ENCODE data around the gene RSRP1. TPM values are rescaled to one million over a fixed set of nuclear protein-coding genes. Genes with fewer than 3 reads are reported as not detected.

The RSRP1 gene
- total RNA-seq, 4 donors from 2014 or later = 31.4 to 99.8 (median 51.0) TPM

DNA sequence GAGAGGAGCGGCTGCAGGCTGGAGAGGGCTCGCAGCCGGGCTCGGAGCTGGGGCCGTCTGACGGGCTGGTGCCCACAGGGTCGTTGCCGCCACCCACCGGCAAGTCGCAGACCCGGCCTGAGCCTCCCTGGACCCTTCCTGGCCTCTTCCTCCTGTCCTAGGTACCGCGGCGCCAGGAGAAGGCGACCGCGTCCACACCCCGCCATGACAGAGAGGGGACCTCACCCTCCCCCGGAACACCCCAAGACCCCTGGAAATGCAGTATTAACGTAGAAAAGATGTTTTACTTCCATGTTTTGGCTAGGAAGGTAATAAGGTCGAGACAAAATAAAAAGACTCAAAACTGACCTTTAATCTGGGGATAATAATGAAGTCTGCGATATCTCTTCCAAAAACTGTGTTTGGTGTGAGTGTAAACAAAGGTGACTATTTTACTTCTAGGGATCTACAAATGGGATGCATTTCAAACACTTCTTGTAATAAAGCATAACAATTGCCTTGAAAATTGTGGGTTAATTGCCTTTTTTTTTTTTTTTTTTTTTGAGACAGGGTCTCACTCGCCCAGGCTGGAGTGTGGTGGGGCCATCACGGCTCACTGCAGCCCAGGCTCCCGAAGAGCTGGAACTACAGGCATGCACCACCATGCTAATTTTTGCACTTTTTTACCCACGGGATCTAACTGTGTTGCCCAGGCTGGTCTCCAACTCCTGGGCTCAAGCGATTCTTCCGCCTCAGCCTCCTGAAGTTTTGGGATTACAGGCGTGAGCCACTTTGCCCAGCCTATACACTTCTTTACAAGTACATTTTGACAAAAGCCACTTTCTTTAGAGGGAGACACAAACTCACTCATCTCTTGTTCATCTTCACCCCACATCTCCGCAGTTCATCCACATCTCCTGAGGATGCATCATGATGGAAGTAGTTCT is 838 bp upstream of the RSRP1 start:
- intact Hi-C loops (cut with DNase I) = no loop called here
- Histone ChIP-seq H3K36me3 (peaks cover 7 to 25% (median 11%) of the 10 kb centered on the region in 3 donors), H3K27ac (peak overlapping the region; percentile 98 to 100 (median 99)), H3K4me1 (peaks cover 13 to 40% (median 20%) of the 10 kb centered on the region in 3 donors), H3K4me3 (peak overlapping the region; percentile 77 to 91 (median 87)), H3K27me3 (no peaks in the 10 kb centered on the region), H3K9me3 (no peaks in the 10 kb centered on the region)
- 32 to 54% methylated on average over 11 to 22 of the region's 30 CpGs for WGBS, 2 donors
- DNase-seq = no peak
- TF ChIP-seq POLR2A (IDR thresholded peaks at IDR 0.05) = no peak
- TF ChIP-seq, protein P1, sequence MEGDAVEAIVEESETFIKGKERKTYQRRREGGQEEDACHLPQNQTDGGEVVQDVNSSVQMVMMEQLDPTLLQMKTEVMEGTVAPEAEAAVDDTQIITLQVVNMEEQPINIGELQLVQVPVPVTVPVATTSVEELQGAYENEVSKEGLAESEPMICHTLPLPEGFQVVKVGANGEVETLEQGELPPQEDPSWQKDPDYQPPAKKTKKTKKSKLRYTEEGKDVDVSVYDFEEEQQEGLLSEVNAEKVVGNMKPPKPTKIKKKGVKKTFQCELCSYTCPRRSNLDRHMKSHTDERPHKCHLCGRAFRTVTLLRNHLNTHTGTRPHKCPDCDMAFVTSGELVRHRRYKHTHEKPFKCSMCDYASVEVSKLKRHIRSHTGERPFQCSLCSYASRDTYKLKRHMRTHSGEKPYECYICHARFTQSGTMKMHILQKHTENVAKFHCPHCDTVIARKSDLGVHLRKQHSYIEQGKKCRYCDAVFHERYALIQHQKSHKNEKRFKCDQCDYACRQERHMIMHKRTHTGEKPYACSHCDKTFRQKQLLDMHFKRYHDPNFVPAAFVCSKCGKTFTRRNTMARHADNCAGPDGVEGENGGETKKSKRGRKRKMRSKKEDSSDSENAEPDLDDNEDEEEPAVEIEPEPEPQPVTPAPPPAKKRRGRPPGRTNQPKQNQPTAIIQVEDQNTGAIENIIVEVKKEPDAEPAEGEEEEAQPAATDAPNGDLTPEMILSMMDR (IDR thresholded peaks at IDR 0.05) = no peak

DNA sequence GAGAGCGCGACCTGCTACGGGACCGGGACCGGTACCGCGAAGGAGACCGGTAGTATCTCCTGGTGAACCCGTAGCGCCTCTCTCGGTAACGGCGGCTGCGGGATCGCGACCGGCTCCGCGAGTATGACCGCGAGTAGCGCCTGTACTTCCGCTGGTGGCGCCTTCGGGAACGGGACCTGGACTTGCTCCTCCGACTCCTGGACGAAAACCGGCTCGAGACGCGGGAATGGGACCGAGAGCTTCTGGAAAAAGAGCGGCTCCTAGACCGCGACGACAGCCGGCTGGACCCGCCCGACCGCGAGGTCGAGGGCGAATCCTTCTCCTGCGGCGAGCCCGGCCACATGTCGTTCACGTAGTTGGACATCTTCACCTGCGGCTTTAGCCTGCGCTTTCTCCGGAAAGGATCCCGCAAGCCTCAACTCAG is 642 bp downstream of the RSRP1 start:
- Histone ChIP-seq H3K36me3 (peaks cover 15 to 39% (median 22%) of the 10 kb centered on the region in 3 donors), H3K27me3 (no peaks in the 10 kb centered on the region), H3K4me3 (peak overlapping the region; percentile 77 to 91 (median 87)), H3K4me1 (peaks cover 13 to 54% (median 20%) of the 10 kb centered on the region in 3 donors), H3K9me3 (no peaks in the 10 kb centered on the region), H3K27ac (peak overlapping the region; percentile 98 to 100 (median 99))
- 0% methylated on average over 20 of the region's 53 CpGs; no CpG with 5 or more reads in 1 of the 2 donors for WGBS, 2 donors
- TF ChIP-seq, protein P1 (IDR thresholded peaks at IDR 0.05) = no peak
- TF ChIP-seq POLR2A (IDR thresholded peaks at IDR 0.05) = no peak
- intact Hi-C loops (cut with DNase I) = no loop called here
- DNase-seq = no peak

DNA sequence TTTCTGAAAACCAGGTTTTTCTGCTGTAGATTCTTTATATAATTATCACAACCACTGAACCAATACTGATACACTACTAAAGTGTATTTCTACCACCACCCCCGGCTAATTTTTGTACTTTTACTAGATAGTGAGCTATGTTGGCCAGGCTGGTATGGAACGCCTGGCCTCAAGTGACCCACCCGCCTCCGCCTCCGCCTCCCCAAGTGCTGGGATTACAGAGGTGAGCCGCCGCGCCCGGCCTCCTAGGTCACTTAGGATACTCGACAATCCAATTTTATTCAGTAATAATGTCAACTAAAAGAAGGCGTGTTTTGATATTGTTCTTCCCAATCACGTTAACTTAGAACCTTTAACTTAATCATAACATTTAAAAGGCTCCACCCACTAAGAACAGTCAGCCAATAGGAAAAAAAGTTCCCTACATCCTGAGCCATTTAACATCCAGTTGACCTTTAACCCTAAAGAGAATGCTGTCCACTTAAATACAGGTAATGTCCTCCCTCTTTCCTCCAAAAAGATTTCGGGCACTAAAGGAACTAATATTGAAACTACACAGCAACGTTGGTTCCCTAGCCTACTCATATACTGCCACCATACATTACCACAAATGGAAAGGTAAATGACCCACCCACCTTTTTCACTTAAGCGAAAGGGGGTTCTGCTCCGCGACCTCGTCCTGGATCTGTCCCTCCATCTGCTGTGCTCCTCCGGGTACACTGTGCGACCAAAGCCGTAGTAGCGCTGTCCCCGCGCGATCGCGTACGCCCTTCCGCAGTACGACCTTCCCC is 1.2 kb downstream of the RSRP1 start:
- 15 to 25% methylated on average over 20 to 30 of the region's 30 CpGs for WGBS, 2 donors
- no peaks in the 10 kb centered on the region for H3K9me3 ChIP-seq
- H3K4me3 ChIP-seq = peak overlapping the region; percentile 77 to 91 (median 87)
- peaks cover 15 to 45% (median 22%) of the 10 kb centered on the region in 3 donors for H3K36me3 ChIP-seq
- intact Hi-C loops (cut with DNase I) = no loop called here
- H3K27ac ChIP-seq = peak overlapping the region; percentile 98 to 100 (median 99)
- DNase-seq = no peak
- TF ChIP-seq, protein P1 (IDR thresholded peaks at IDR 0.05) = no peak
- peaks cover 13 to 60% (median 23%) of the 10 kb centered on the region in 3 donors for H3K4me1 ChIP-seq
- H3K27me3 ChIP-seq = no peaks in the 10 kb centered on the region

DNA sequence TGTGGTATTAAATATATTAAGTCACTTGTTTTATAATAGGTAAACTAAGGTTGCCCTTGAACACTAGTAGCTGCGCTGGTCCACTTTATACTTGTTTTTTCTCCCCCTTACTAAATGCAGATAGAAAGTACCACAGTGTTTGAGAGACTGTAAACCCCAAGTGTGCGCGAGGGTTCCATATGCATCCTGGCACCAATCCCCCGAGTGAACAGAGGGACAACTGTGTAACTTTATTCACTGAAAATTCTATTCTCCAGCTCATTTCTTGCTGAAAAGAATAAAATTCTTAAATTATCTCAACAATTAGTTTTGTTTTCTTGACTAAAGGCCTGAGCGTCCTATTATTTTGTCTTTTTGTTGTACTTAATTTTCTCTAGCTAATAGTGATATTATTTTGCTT is 1.9 kb downstream of the RSRP1 start:
- WGBS, 2 donors = 65 to 69% methylated on average over 5 of the region's 5 CpGs
- Histone ChIP-seq H3K9me3 (no peaks in the 10 kb centered on the region), H3K4me3 (peak overlapping the region; percentile 77 to 91 (median 87)), H3K36me3 (peaks cover 15 to 52% (median 22%) of the 10 kb centered on the region in 3 donors), H3K4me1 (peaks cover 18 to 66% (median 29%) of the 10 kb centered on the region in 3 donors), H3K27me3 (no peaks in the 10 kb centered on the region), H3K27ac (peak overlapping the region in 2 of 4 donors; percentile 99 to 100)
- TF ChIP-seq, protein P1 (IDR thresholded peaks at IDR 0.05) = no peak
- TF ChIP-seq POLR2A (IDR thresholded peaks at IDR 0.05) = no peak
- intact Hi-C loops (cut with DNase I) = no loop called here
- no peak for DNase-seq

All from esophagus squamous epithelium (tissue), 5 donors.